IMR-90 (cell line): ENCODE measurements around the gene PSMG3.

ENCODE experiments used
- CHD1 ChIP-seq: IDR thresholded peaks from 2 replicates; pipeline ENCODE4 v1.6.1; 2012; ENCODE audit warnings: low read depth, low read length, improper control_type of control experiment
- FOS ChIP-seq: fragments of 150-350 bp; IDR thresholded peaks from 2 replicates; pipeline ENCODE4 v1.6.1; 2016; ENCODE audit warnings: low read depth, low read length
- POLR2A ChIP-seq: IDR thresholded peaks from 2 replicates; pipeline ENCODE4 v1.6.1; 2012; ENCODE audit warnings: mild to moderate bottlenecking, low read depth, low read length
- SMC3 ChIP-seq: fragments of 150-350 bp; IDR thresholded peaks from 2 replicates; pipeline ENCODE4 v1.6.1; 2016; ENCODE audit warnings: low read depth, mild to moderate bottlenecking, antibody characterized with exemption, low read length, moderate library complexity
- TF ChIP-seq, protein P1 (sequence below): conservative IDR thresholded peaks from 2 replicates; pipeline ENCODE4 v1.5.1; 2012; ENCODE audit warnings: mild to moderate bottlenecking, low read depth, low read length, improper control_type of control experiment
- TF ChIP-seq, protein P2 (sequence below): fragments of 150-350 bp; IDR thresholded peaks from 2 replicates; pipeline ENCODE4 v1.6.1; 2017; ENCODE audit warnings: mild to moderate bottlenecking, antibody characterized with exemption, low read length, low read depth

DNA sequence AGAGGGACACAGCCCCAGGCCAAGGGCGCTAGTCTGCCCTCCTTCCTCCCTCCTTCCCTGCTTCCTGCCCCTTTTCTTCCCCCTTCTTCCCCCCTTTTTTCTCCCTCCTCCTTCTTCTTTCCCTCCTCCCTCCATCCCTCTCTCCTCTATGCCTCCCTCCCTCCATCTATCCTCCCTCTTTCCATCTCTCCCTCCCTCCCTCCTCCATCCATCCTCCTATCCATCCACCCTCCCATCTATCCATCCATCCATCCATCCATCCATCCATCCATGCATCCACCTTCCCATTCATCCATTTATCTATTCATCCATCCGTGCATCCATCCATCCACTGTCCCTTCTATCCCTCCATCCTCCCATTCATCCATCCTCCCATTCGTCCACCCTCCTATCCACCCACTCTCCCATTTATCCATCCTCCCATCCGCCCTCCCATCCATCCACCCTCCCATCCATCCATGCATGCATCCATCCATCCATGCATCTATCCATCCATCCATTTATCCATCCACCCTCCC, 24.1 kb upstream of the PSMG3 start:
- TF ChIP-seq CHD1 (no peak), POLR2A (no peak), FOS (no peak), SMC3 (no peak)
- TF ChIP-seq, protein P1, sequence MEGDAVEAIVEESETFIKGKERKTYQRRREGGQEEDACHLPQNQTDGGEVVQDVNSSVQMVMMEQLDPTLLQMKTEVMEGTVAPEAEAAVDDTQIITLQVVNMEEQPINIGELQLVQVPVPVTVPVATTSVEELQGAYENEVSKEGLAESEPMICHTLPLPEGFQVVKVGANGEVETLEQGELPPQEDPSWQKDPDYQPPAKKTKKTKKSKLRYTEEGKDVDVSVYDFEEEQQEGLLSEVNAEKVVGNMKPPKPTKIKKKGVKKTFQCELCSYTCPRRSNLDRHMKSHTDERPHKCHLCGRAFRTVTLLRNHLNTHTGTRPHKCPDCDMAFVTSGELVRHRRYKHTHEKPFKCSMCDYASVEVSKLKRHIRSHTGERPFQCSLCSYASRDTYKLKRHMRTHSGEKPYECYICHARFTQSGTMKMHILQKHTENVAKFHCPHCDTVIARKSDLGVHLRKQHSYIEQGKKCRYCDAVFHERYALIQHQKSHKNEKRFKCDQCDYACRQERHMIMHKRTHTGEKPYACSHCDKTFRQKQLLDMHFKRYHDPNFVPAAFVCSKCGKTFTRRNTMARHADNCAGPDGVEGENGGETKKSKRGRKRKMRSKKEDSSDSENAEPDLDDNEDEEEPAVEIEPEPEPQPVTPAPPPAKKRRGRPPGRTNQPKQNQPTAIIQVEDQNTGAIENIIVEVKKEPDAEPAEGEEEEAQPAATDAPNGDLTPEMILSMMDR: no peak
- TF ChIP-seq, protein P2, sequence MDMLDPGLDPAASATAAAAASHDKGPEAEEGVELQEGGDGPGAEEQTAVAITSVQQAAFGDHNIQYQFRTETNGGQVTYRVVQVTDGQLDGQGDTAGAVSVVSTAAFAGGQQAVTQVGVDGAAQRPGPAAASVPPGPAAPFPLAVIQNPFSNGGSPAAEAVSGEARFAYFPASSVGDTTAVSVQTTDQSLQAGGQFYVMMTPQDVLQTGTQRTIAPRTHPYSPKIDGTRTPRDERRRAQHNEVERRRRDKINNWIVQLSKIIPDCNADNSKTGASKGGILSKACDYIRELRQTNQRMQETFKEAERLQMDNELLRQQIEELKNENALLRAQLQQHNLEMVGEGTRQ: no peak
